Measurements from ENCODE around the gene PIGT.

The PIGT gene

GRCh38 chr20:45462711-45463509, 47.0 kb downstream of the PIGT start:
- ATAC-seq = no peak
- TF ChIP-seq ZFP3 (CRISPR knock-in tag; IDR thresholded peaks at IDR 0.05) = no peak
- no peak for TF ChIP-seq TSHZ2 (CRISPR knock-in tag; IDR thresholded peaks at IDR 0.05)
- TF ChIP-seq POU6F1 (CRISPR knock-in tag; IDR thresholded peaks at IDR 0.05; ENCODE audit: borderline replicate concordance, low read depth) = no peak
- TF ChIP-seq ZNF565 (CRISPR knock-in tag; conservative IDR thresholded peaks at IDR 0.05; ENCODE audit: low read depth) = no peak
- no peak for TF ChIP-seq ISL1 (CRISPR knock-in tag; IDR thresholded peaks at IDR 0.05)
- no peak for TF ChIP-seq CREB5 (CRISPR knock-in tag; IDR thresholded peaks at IDR 0.05; ENCODE audit: low read depth)
- TF ChIP-seq ZFP30 (CRISPR knock-in tag; IDR thresholded peaks at IDR 0.05) = no peak
- TF ChIP-seq TOX (CRISPR knock-in tag; IDR thresholded peaks at IDR 0.05; ENCODE audit: borderline replicate concordance) = no peak
- TF ChIP-seq ESRRG (CRISPR knock-in tag; IDR thresholded peaks at IDR 0.05) = no peak
- no peak for TF ChIP-seq ZC3H10 (CRISPR knock-in tag; IDR thresholded peaks at IDR 0.05)
- no peak for TF ChIP-seq PATZ1 (CRISPR knock-in tag; IDR thresholded peaks at IDR 0.05; ENCODE audit: borderline replicate concordance)
- no peak for TF ChIP-seq TCF4 (CRISPR knock-in tag; IDR thresholded peaks at IDR 0.05; ENCODE audit: borderline replicate concordance)
- TF ChIP-seq SNAI2 (CRISPR knock-in tag; IDR thresholded peaks at IDR 0.05) = no peak
- no peak for TF ChIP-seq CSRNP3 (CRISPR knock-in tag; IDR thresholded peaks at IDR 0.05)
- TF ChIP-seq CSDC2 (CRISPR knock-in tag; IDR thresholded peaks at IDR 0.05) = no peak

- no peak for ATAC-seq
These were observed 47.8 kb downstream of the PIGT start for GRCh38 chr20:45463709-45464108.

More at GRCh38 chr20:45463709-45464108, 47.8 kb downstream of the PIGT start:
- TF ChIP-seq TSHZ2 (CRISPR knock-in tag; IDR thresholded peaks at IDR 0.05) (no peak), TOX (CRISPR knock-in tag; IDR thresholded peaks at IDR 0.05; ENCODE audit: borderline replicate concordance) (no peak), ZFP3 (CRISPR knock-in tag; IDR thresholded peaks at IDR 0.05) (no peak), CREB5 (CRISPR knock-in tag; IDR thresholded peaks at IDR 0.05; ENCODE audit: low read depth) (no peak), CSRNP3 (CRISPR knock-in tag; IDR thresholded peaks at IDR 0.05) (no peak), ZNF565 (CRISPR knock-in tag; conservative IDR thresholded peaks at IDR 0.05; ENCODE audit: low read depth) (no peak)

Data from SK-N-SH treated with all-trans-retinoic acid at 6 μM for 48 hours (cell line).